OCI-LY7 (cell line): Measurements from ENCODE around the gene SCART1. TPM values are rescaled to one million over a fixed set of nuclear protein-coding genes. Genes with fewer than 3 reads are reported as not detected.

Experiments
- BruUV-seq: library from RNA; stranded (reverse); fragments of 400-500 nt; replicated peaks from 2 replicates; lab custom pipeline; 2021; lab: Mats Ljungman, UMichigan
- CTCF ChIA-PET: fragments of 300-600 bp; sonication (Branson Sonifier 250); formaldehyde crosslinking; loops from one replicate; lab custom pipeline; 2022; ENCODE audit warnings: antibody characterized with exemption; ENCODE audit not compliant: unreplicated experiment; lab: Charles Lee
- POLR2A ChIA-PET: fragments of 300-600 bp; sonication (Branson Sonifier 250); formaldehyde crosslinking; loops from one replicate; lab custom pipeline; 2022; ENCODE audit warnings: antibody characterized with exemption; lab: Charles Lee
- DNase-seq: peaks from one replicate; pipeline ENCODE4 v3.0.0-alpha.2; 2015; ENCODE audit warnings: low spot score
- H2AFZ ChIP-seq: fragments of 200-600 bp; sonication (generic), shearing (Covaris generic); 2 replicates; pipeline ENCODE4 v1.6.1; 2014; ENCODE audit warnings: mild to moderate bottlenecking, antibody characterized with exemption, low read length, moderate library complexity
- H3K27ac ChIP-seq: fragments of 200-600 bp; sonication (generic); 2 replicates; pipeline ENCODE4 v1.5.1; 2014; ENCODE audit warnings: mixed run types, low read depth, mild to moderate bottlenecking, moderate library complexity, low read length, inconsistent platforms; ENCODE audit not compliant: poor library complexity, severe bottlenecking
- H3K36me3 ChIP-seq: fragments of 200-600 bp; sonication (generic); 2 replicates; pipeline ENCODE4 v1.6.1; 2014; ENCODE audit warnings: mild to moderate bottlenecking, antibody characterized with exemption, low read length, moderate library complexity, mixed read lengths; ENCODE audit not compliant: insufficient read depth
- H3K4me1 ChIP-seq: fragments of 200-600 bp; sonication (generic); 2 replicates; pipeline ENCODE4 v1.5.1; 2014; ENCODE audit warnings: mild to moderate bottlenecking, low read length; ENCODE audit not compliant: insufficient read depth, poor library complexity, severe bottlenecking
- H3K4me2 ChIP-seq: fragments of 200-600 bp; sonication (generic); 2 replicates; pipeline ENCODE4 v1.6.1; 2014; ENCODE audit warnings: mild to moderate bottlenecking, low read length
- H3K4me3 ChIP-seq: fragments of 200-600 bp; sonication (generic); 2 replicates; pipeline ENCODE4 v1.5.1; 2014; ENCODE audit warnings: mild to moderate bottlenecking, low read depth, low read length; ENCODE audit not compliant: poor library complexity, severe bottlenecking
- H3K79me2 ChIP-seq: fragments of 200-600 bp; sonication (generic); 2 replicates; pipeline ENCODE4 v1.6.1; 2016; ENCODE audit warnings: low read depth, mild to moderate bottlenecking, low read length, moderate library complexity, mixed read lengths; ENCODE audit not compliant: insufficient read depth
- H3K9me2 ChIP-seq: fragments of 200-600 bp; sonication (generic); 2 replicates; pipeline ENCODE4 v1.6.1; 2016; ENCODE audit warnings: mild to moderate bottlenecking, low read length, mixed read lengths; ENCODE audit not compliant: insufficient read depth
- H3K9me3 ChIP-seq: fragments of 200-600 bp; sonication (generic); 2 replicates; pipeline ENCODE4 v1.6.1; 2014; ENCODE audit warnings: mild to moderate bottlenecking, mixed run types, low read length, mixed read lengths
- H4K20me1 ChIP-seq: fragments of 200-600 bp; sonication (generic); 2 replicates; pipeline ENCODE4 v1.6.1; 2014; ENCODE audit warnings: mild to moderate bottlenecking, antibody characterized with exemption, low read length, moderate library complexity, mixed read lengths; ENCODE audit not compliant: insufficient read depth
- EZH2phosphoT487 ChIP-seq: fragments of 200-600 bp; sonication (generic); IDR thresholded peaks from 2 replicates; pipeline ENCODE4 v1.6.1; 2018; ENCODE audit warnings: low read depth, borderline replicate concordance, mild to moderate bottlenecking, mixed run types, antibody characterized with exemption, low read length, moderate library complexity, mixed read lengths
- intact Hi-C: fragments of 100-400 bp; cut with micrococcal nuclease; formaldehyde crosslinking; loops from one replicate; pipeline ENCODE4 v1.10.0; 2022; ENCODE audit not compliant: unreplicated experiment
- total RNA-seq, 2 experiments: library from RNA; depleted of rRNA in 1 of 2; stranded (reverse); fragments of >200 nt in 1 of 2; shearing (Covaris generic) in 1 of 2; gene quantifications; 2 replicates each; pipeline ENCODE4 v1.2.3, GENCODE V29; 2014 to 2022
- TF ChIP-seq, protein P1 (sequence below): fragments of 200-600 bp; sonication (generic); conservative IDR thresholded peaks from 2 replicates; pipeline ENCODE4 v1.5.1; 2014; ENCODE audit warnings: mild to moderate bottlenecking, antibody characterized with exemption, low read length, moderate library complexity, mixed read lengths

The SCART1 gene
- total RNA-seq, 2 experiments from 2014 or later, result 10.0 to 10.9 TPM

GRCh38 chr10:133442967-133443924, 10.5 kb upstream of the SCART1 start:
- no peaks in the 10 kb centered on the region for H3K4me1 ChIP-seq
- TF ChIP-seq, protein P1, sequence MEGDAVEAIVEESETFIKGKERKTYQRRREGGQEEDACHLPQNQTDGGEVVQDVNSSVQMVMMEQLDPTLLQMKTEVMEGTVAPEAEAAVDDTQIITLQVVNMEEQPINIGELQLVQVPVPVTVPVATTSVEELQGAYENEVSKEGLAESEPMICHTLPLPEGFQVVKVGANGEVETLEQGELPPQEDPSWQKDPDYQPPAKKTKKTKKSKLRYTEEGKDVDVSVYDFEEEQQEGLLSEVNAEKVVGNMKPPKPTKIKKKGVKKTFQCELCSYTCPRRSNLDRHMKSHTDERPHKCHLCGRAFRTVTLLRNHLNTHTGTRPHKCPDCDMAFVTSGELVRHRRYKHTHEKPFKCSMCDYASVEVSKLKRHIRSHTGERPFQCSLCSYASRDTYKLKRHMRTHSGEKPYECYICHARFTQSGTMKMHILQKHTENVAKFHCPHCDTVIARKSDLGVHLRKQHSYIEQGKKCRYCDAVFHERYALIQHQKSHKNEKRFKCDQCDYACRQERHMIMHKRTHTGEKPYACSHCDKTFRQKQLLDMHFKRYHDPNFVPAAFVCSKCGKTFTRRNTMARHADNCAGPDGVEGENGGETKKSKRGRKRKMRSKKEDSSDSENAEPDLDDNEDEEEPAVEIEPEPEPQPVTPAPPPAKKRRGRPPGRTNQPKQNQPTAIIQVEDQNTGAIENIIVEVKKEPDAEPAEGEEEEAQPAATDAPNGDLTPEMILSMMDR, result no peak
- TF ChIP-seq EZH2phosphoT487, result no peak
- H3K79me2 ChIP-seq, result no peaks in the 10 kb centered on the region
- H3K36me3 ChIP-seq, result no peaks in the 10 kb centered on the region
- no peak overlapping the region for H2AFZ ChIP-seq
- no peak overlapping the region for H3K4me2 ChIP-seq
- no peak for DNase-seq
- intact Hi-C loops, result no loop called here
- H3K9me3 ChIP-seq, result peaks cover 5% of the 10 kb centered on the region; the same call in 1 of the 2 replicates
- POLR2A ChIA-PET, result no interaction called here
- no peaks in the 10 kb centered on the region for H3K9me2 ChIP-seq
- no peak overlapping the region for H3K27ac ChIP-seq
- CTCF ChIA-PET, result no interaction called here
- H3K4me3 ChIP-seq, result no peak overlapping the region
- no peaks in the 10 kb centered on the region for H4K20me1 ChIP-seq
- no TSS peak for BruUV-seq

DNA sequence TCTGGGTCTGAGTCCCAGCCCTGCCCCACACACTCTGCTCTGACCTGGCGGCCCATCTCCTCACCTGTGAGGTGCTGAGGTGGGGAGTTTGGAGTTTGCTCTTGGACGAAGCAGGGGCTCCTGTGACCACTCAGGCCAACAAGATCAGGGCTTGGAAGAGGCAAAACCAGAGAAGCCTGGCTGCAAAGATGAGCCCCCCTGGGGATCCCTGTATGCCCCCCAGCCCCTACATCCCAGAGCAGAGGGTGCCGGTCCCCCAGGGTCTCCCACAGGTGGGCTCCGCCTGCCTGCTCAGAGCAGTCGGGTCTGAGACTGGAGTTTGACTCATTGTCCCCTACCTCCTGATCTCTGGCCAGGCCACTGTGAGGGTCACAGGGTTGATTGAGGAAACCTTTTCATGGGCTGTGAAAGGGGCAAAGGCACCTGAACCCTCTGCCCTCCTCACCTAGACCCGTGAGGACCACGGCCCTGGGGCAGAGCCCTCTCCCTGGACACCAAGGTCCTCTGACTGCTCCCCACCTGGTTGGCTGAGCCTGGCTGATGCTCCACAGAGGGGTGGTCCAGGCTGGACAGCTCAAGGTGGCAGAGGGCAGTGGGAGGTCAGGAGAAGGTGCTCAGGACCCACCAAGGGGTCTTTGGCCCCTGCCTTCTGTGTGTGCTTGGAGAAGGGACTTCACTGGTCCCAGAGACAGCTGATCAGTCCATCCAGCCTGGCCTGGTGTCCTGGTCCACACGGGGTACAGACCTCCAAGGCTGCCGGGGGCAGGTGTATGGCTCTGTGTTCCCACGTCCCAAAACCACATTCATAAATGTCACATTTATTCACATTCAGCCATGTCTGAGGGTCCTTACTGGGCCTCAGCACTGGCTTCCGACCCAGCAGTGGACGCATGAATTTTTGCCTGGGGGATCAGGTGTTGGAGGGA, 9.1 kb upstream of the SCART1 start:
- no peak overlapping the region for H3K4me3 ChIP-seq

More for the DNA sequence above, 9.1 kb upstream of the SCART1 start:
- Histone ChIP-seq H3K36me3 (no peaks in the 10 kb centered on the region), H2AFZ (no peak overlapping the region), H3K9me2 (no peaks in the 10 kb centered on the region), H3K27ac (no peak overlapping the region), H3K9me3 (peaks cover 18% of the 10 kb centered on the region; the same call in 1 of the 2 replicates), H3K4me2 (no peak overlapping the region), H3K79me2 (no peaks in the 10 kb centered on the region), H4K20me1 (no peaks in the 10 kb centered on the region), H3K4me1 (no peaks in the 10 kb centered on the region)
- ChIA-PET POLR2A (no interaction called here), CTCF (no interaction called here)
- BruUV-seq, result no TSS peak
- no peak for DNase-seq
- intact Hi-C loops, result no loop called here
- TF ChIP-seq, protein P1, result no peak
- no peak for TF ChIP-seq EZH2phosphoT487
